MM.1S (cell line): Measurements from ENCODE around the gene IL4.

Experiments
- CTCF ChIP-seq: fragments of 300-600 bp; sonication (generic); IDR thresholded peaks from 2 replicates; pipeline ENCODE4 v1.5.1; 2016; ENCODE audit warnings: antibody characterized with exemption, low read length, mixed read lengths
- EZH2 ChIP-seq: fragments of 300-600 bp; sonication (generic); optimal IDR thresholded peaks from 2 replicates; pipeline ENCODE3; 2017; ENCODE audit warnings: low read depth, mild to moderate bottlenecking, antibody characterized with exemption, low read length, mixed read lengths
- EZH2phosphoT487 ChIP-seq: fragments of 300-600 bp; sonication (generic); IDR thresholded peaks from 2 replicates; pipeline ENCODE4 v1.6.1; 2018; ENCODE audit warnings: antibody characterized with exemption, low read length

DNA sequence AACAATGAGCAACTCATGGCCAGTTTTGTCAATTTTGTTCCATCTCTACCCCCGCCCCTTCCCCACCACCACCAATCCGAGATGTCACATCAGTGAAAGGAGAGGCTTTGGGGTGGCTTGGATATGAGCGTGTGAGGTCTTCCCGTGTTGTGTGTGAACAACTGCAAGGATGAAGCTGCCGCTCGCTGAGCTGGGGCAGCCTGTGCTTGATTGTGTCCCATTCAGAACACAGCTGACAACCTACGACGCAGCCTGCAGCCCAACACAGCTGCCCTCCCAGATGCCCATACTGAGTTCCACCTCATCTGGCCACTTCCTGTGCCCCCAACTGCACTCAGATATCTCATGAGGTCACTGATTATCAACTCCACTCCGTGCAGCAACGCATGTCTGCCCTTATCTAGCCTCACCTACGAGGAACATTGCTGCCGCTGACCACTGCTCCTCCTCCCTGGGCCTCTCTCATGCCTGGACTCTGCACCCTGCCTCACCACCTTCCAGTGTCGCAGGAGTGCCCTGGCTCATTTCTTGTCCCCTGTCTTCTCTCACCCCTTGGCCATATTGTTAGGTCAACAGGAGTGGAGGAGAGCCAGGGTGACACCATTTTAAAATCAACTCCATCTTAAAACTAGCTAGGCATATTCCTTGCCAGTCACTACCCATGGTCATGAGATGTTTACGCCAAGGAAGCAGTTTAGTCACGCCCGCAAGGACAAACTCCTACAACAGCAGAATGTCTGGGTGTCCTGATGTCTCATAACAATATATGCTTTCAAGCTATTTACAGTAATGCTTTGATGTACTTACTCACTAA, 7.3 kb upstream of the IL4 start:
- TF ChIP-seq CTCF (no peak), EZH2 (no peak), EZH2phosphoT487 (no peak)
